ENCODE measurements around the gene GUCY1A2. TPM values are rescaled to one million over a fixed set of nuclear protein-coding genes. Genes with fewer than 3 reads are reported as not detected.

GUCY1A2 gene
- total RNA-seq, 2 experiments from 2014 or later = not detected

GRCh38 chr11:107020594-107020993 lies 2.3 kb upstream of the GUCY1A2 start:
- ATAC-seq (no peak), DNase-seq (no peak)
- Mint-ChIP-seq H3K36me3 (ENCODE audit: low read depth) (no peaks in the 10 kb centered on the region), H3K27ac (no peak overlapping the region), H3K4me1 (peaks cover 5% of the 10 kb centered on the region), H3K27me3 (peaks cover 33% of the 10 kb centered on the region), H3K9me3 (ENCODE audit: low read depth) (no peaks in the 10 kb centered on the region), H3K4me3 (no peak overlapping the region)
- intact Hi-C loops (cut with DNase I, micrococcal nuclease) = no loop called here
- POLR2A ChIA-PET = no interaction called here
- CTCF ChIA-PET = no interaction called here

DNA sequence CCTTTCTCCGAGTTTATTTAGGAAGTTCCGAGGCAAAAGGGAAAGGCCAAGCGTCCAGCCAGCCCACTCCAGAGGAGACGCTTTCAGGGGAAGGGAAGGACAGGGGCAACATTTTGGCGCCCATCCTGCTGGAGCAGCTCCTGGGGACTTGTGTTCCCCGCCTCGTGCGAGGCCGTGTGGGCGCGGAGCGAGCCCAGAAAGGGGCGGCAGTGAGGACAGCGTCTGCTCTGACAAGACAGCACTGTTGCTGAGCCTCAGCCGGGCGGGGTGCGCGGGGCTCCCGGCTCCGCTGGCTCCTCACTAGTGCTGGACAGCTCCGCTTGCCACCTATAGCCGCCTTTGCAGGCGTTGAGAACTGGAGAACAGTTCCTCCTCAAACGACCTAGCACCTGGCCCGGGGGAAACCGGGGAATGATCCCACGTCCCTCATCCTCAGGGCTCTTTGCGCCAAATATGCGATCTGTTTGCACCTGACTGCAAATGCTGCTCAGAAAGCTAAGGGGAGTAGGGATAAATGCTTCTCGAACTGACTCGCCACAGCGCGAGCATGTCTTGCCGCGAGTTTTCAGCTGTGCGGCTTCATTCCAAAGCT lies 722 bp upstream of the GUCY1A2 start:
- Mint-ChIP-seq H3K4me3 (no peak overlapping the region), H3K27ac (no peak overlapping the region), H3K27me3 (peaks cover 37% of the 10 kb centered on the region), H3K9me3 (ENCODE audit: low read depth) (no peaks in the 10 kb centered on the region), H3K36me3 (ENCODE audit: low read depth) (no peaks in the 10 kb centered on the region), H3K4me1 (peaks cover 5% of the 10 kb centered on the region)
- POLR2A ChIA-PET = no interaction called here
- DNase-seq (peak; percentile 28), ATAC-seq (peak; percentile 42)
- intact Hi-C loops (cut with DNase I, micrococcal nuclease) = no loop called here
- CTCF ChIA-PET = no interaction called here

GRCh38 chr11:107017433-107018218 lies 650 bp downstream of the GUCY1A2 start:
- intact Hi-C loops (cut with DNase I, micrococcal nuclease) = no loop called here
- Mint-ChIP-seq H3K4me1 (peaks cover 5% of the 10 kb centered on the region), H3K27ac (no peak overlapping the region), H3K4me3 (peak overlapping the region; percentile 13), H3K36me3 (ENCODE audit: low read depth) (no peaks in the 10 kb centered on the region), H3K27me3 (peaks cover 37% of the 10 kb centered on the region), H3K9me3 (ENCODE audit: low read depth) (no peaks in the 10 kb centered on the region)
- CTCF ChIA-PET = no interaction called here
- ATAC-seq (peak; percentile 60), DNase-seq (peak; percentile 41)
- POLR2A ChIA-PET = no interaction called here

DNA sequence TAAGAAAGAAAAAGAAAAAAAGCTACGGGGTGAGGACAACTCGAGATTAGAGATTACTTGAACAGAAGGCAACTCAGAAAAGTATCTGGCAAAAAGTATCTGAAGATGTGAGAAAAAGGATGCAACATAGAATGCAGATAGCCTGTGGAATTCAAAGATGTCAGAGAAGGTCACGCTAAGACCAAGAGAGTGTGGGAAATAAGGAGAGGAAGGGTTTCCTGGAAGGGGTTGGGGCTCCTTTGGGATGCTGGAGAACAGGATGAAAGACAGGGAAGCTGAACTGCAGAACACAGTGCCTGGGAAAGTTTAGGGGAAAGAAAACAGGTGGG lies 1.2 kb downstream of the GUCY1A2 start:
- peaks cover 5% of the 10 kb centered on the region for H3K4me1 Mint-ChIP-seq
- ATAC-seq (no peak), DNase-seq (no peak)
- CTCF ChIA-PET = no interaction called here
- H3K27ac Mint-ChIP-seq = no peak overlapping the region
- peak overlapping the region; percentile 13 for H3K4me3 Mint-ChIP-seq
- H3K36me3 Mint-ChIP-seq (ENCODE audit: low read depth) = no peaks in the 10 kb centered on the region
- no peaks in the 10 kb centered on the region for H3K9me3 Mint-ChIP-seq (ENCODE audit: low read depth)
- intact Hi-C loops (cut with DNase I, micrococcal nuclease) = no loop called here
- POLR2A ChIA-PET = no interaction called here
- H3K27me3 Mint-ChIP-seq = peaks cover 32% of the 10 kb centered on the region

DNA sequence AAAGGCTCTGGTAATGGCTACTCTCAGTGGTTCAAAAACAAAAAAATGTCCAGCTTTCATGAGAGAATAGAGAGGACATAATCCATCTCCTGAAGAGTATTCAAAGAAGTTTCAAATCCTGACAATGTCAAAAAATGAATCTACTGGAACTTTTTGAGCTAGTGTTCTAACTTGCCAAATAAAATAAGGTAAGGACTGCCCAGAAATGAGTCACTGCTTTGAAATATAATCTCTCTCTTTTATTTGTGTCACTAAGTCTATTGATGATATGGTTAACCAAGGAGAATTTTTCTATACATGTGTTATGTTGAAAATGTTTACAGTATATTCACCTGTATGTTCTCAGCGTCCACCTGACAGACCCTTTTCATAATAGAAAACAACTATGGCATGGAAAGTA lies 3.4 kb downstream of the GUCY1A2 start:
- DNase-seq (no peak), ATAC-seq (no peak)
- H3K4me3 Mint-ChIP-seq = no peak overlapping the region
- H3K27ac Mint-ChIP-seq = no peak overlapping the region
- ChIA-PET POLR2A (no interaction called here), CTCF (no interaction called here)
- no peaks in the 10 kb centered on the region for H3K36me3 Mint-ChIP-seq (ENCODE audit: low read depth)
- H3K4me1 Mint-ChIP-seq = peaks cover 5% of the 10 kb centered on the region
- intact Hi-C loops (cut with DNase I, micrococcal nuclease) = no loop called here
- H3K9me3 Mint-ChIP-seq (ENCODE audit: low read depth) = peaks cover 3% of the 10 kb centered on the region
- peaks cover 30% of the 10 kb centered on the region for H3K27me3 Mint-ChIP-seq

GRCh38 chr11:107011977-107012376 lies 6.3 kb downstream of the GUCY1A2 start:
- intact Hi-C loops (cut with DNase I, micrococcal nuclease) = no loop called here
- no peak overlapping the region for H3K27ac Mint-ChIP-seq
- peaks cover 3% of the 10 kb centered on the region for H3K9me3 Mint-ChIP-seq (ENCODE audit: low read depth)
- peaks cover under 1% of the 10 kb centered on the region for H3K4me1 Mint-ChIP-seq
- no peaks in the 10 kb centered on the region for H3K36me3 Mint-ChIP-seq (ENCODE audit: low read depth)
- DNase-seq (no peak), ATAC-seq (no peak)
- peaks cover 15% of the 10 kb centered on the region for H3K27me3 Mint-ChIP-seq
- ChIA-PET POLR2A (no interaction called here), CTCF (no interaction called here)
- H3K4me3 Mint-ChIP-seq = no peak overlapping the region

GRCh38 chr11:107009190-107009589 lies 9.1 kb downstream of the GUCY1A2 start:
- POLR2A ChIA-PET = interaction anchor here (0.6 kb wide), 1 partner anchor 708 kb away, joined by 3 read pairs; no protein-coding TSS in a partner anchor
- ATAC-seq = no peak
- Mint-ChIP-seq H3K27me3 (no peaks in the 10 kb centered on the region), H3K4me3 (no peak overlapping the region), H3K27ac (no peak overlapping the region), H3K36me3 (ENCODE audit: low read depth) (no peaks in the 10 kb centered on the region), H3K9me3 (ENCODE audit: low read depth) (peaks cover 3% of the 10 kb centered on the region), H3K4me1 (no peaks in the 10 kb centered on the region)
- intact Hi-C loops (cut with DNase I, micrococcal nuclease) = no loop called here
- CTCF ChIA-PET = no interaction called here
- no peak for DNase-seq

- DNase-seq (no peak), ATAC-seq (no peak)
- H3K27ac Mint-ChIP-seq = no peak overlapping the region
- intact Hi-C loops (cut with DNase I, micrococcal nuclease) = no loop called here
- ChIA-PET CTCF (no interaction called here), POLR2A (no interaction called here)
- H3K4me3 Mint-ChIP-seq = no peak overlapping the region
- no peaks in the 10 kb centered on the region for H3K36me3 Mint-ChIP-seq (ENCODE audit: low read depth)
- H3K9me3 Mint-ChIP-seq (ENCODE audit: low read depth) = peaks cover 3% of the 10 kb centered on the region
- H3K4me1 Mint-ChIP-seq = no peaks in the 10 kb centered on the region
- no peaks in the 10 kb centered on the region for H3K27me3 Mint-ChIP-seq
Measured at GRCh38 chr11:107006076-107006833, 12.0 kb downstream of the GUCY1A2 start.

GRCh38 chr11:106999196-106999595 lies 19.1 kb downstream of the GUCY1A2 start:
- ChIA-PET CTCF (no interaction called here), POLR2A (no interaction called here)
- no peaks in the 10 kb centered on the region for H3K4me1 Mint-ChIP-seq
- intact Hi-C loops (cut with DNase I, micrococcal nuclease) = no loop called here
- H3K9me3 Mint-ChIP-seq (ENCODE audit: low read depth) = no peaks in the 10 kb centered on the region
- H3K27me3 Mint-ChIP-seq = no peaks in the 10 kb centered on the region
- H3K4me3 Mint-ChIP-seq = no peak overlapping the region
- ATAC-seq (no peak), DNase-seq (no peak)
- H3K36me3 Mint-ChIP-seq (ENCODE audit: low read depth) = no peaks in the 10 kb centered on the region
- no peak overlapping the region for H3K27ac Mint-ChIP-seq

GRCh38 chr11:106998916-106999188 lies 19.4 kb downstream of the GUCY1A2 start:
- H3K4me1 Mint-ChIP-seq = no peaks in the 10 kb centered on the region
- intact Hi-C loops (cut with DNase I, micrococcal nuclease) = no loop called here
- POLR2A ChIA-PET = interaction anchor here (0.5 kb wide), 1 partner anchor 40 kb away, joined by 4 read pairs; no protein-coding TSS in a partner anchor
- H3K36me3 Mint-ChIP-seq (ENCODE audit: low read depth) = no peaks in the 10 kb centered on the region
- no peak overlapping the region for H3K4me3 Mint-ChIP-seq
- no peaks in the 10 kb centered on the region for H3K9me3 Mint-ChIP-seq (ENCODE audit: low read depth)
- H3K27me3 Mint-ChIP-seq = no peaks in the 10 kb centered on the region
- H3K27ac Mint-ChIP-seq = no peak overlapping the region
- ATAC-seq (no peak), DNase-seq (no peak)
- CTCF ChIA-PET = no interaction called here

DNA sequence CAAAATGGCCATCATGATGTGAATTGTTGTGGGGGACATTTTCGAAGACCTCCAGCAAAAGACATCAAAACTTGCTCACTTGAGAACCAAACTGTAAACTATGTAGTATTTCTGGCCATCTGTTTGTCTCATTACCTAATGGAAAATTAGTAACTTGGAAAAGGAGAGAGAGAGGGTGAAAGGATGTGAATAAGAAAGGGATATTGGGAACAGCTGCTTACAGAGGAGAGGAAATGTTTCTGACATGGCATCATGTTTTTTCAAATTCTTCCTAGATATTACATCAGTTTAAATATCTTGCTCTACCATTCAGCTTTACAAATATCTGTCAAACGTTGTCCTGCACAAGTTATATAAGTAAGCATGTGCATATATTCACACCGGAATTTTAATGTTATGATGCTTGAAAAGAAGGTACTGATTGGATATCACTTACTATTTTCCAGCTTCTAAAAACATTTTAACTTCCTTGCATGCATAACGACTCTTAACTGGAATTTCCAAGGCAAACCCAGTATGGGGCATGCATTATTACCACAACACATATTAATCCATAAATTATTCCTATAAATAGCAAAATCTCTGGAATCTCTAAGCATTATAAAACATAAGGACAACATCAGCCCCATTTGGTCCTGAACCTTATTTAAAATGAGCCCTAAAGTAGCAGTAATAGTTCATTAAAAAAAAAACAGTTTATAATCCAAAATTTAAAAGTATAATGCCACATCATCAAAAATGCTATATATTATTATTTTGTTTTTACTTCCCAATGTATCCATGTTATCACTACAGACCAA lies 20.0 kb downstream of the GUCY1A2 start:
- no peak overlapping the region for H3K27ac Mint-ChIP-seq
- DNase-seq = no peak
- H3K4me1 Mint-ChIP-seq = no peaks in the 10 kb centered on the region
- ChIA-PET CTCF (no interaction called here), POLR2A (interaction anchor here (0.5 kb wide), 1 partner anchor 40 kb away, joined by 4 read pairs; no protein-coding TSS in a partner anchor)
- intact Hi-C loops (cut with DNase I, micrococcal nuclease) = no loop called here
- H3K27me3 Mint-ChIP-seq = no peaks in the 10 kb centered on the region
- no peaks in the 10 kb centered on the region for H3K36me3 Mint-ChIP-seq (ENCODE audit: low read depth)
- no peak for ATAC-seq
- no peaks in the 10 kb centered on the region for H3K9me3 Mint-ChIP-seq (ENCODE audit: low read depth)
- no peak overlapping the region for H3K4me3 Mint-ChIP-seq

Data from activated CD4-positive, alpha-beta T cell treated with anti-CD3 and anti-CD28 coated beads for 36 hours (primary cell).